GM19239 (cell line): Measurements from ENCODE around the gene GPR37.

Source experiments
- DNase-seq: peaks from one replicate; pipeline ENCODE4 v3.0.0; 2011; ENCODE audit warnings: low spot score; ENCODE audit not compliant: insufficient read length
- FAIRE-seq: peaks from 2 replicates; lab custom pipeline; 2011; peaks lifted over from hg19 to GRCh38; lab: Jason Lieb, UNC

Gene GPR37

GRCh38 chr7:124765401-124766352 is at the start of gene GPR37:
Gene GPR37, minus strand, starts transcription at chr7:124765792. Its CDS starts 816 bp downstream, at chr7:124764976.
- DNase-seq (peak; percentile 17), FAIRE-seq (no peak)

DNA sequence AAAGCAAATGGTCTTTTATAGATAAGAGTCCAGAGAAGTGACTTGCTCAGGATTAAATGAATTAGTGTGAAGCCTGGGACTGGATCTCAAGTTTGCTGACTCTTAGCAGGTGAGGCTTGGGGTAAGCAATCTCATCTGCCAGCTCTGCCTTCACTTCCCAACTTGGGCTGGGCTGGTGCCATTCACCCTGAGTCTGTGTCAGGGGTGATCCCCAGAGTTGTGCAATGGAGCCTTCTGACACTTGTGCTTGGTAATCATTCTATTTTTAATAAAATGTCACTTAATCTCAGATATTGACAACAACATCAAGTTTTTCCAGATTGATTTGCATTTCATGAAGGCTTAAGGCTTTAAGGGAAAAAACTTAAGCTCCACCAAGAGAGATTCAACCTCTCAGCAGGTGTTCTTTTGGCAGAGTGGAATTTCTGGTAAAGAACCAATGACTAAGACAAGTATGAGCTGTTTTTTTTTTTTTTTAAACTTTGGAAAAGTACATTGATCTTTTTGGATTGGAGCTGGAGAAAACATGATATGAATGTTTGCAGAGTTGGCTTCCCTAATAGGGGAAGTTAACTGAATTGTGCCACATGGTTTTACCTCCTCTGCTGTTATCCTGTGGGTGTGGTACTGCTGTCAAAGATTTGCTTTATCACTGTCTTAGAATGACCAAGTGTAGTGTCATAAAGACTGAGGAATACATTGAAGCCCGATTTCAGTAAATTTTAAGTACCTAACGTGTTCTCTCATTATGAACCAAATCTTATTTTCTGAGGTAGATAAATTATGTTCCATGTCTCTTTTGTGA is 48.6 kb upstream of the GPR37 start:
- no peak for FAIRE-seq
- no peak for DNase-seq

DNA sequence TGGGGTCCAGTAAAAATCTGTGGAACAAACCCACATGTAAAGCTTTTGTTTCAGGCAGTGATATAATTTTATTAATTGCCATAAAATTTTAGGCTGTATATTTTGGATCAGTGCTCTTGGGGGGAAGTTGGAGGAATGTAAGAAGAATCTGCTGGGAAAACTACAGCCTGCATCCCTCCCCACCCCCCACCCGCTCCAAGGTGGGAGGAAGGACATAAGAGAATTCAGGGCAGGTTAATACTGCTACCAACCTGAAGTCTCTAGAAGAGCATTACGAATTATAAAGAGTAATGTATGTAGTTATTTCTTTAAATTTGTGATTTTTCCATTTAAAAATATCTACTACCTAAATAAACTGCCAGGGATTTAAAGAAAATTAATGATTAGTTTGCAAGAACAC is 47.2 kb upstream of the GPR37 start:
- no peak for DNase-seq
- no peak for FAIRE-seq

- FAIRE-seq, result no peak
- no peak for DNase-seq
Measured at GRCh38 chr7:124811341-124811740, 45.7 kb upstream of the GPR37 start.

DNA sequence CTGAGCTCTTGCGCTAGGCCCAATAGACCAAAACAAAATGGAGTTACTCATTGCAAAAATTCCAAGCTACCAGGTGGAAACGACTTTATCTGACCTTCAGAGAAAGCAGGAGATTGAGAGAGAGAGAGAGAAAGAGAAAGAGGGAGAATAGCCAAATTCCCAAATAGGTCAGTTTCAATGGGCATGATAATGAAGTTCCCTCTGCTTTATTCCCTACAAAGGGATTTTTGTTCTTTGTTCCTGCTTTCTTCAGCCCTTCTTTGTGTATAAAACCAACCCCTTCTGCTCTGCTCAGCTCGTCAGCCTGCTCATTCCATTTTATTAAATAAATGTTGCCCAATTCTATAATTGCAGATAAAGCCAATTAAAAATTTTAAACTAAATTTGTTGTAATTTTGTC is 45.0 kb upstream of the GPR37 start:
- FAIRE-seq (no peak), DNase-seq (no peak)

DNA sequence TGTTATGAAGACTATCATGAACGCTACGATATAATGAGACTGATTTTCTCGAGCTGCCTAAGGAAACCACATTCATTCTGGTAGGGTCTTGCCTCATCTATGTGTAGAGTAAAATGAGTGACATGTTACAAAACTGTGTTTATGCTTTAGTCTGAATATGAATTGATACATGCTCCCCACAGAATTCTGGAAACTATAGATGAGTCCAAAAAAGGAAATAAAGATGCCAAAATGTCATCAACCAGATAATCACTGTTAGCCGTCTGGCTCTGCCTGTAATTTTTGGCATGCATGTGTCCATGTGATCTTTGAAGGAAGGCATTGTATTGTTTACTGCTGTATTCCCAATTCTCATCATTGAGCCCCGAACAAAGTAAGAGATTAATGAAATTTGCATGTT is 42.6 kb upstream of the GPR37 start:
- FAIRE-seq, result no peak
- DNase-seq, result no peak

DNA sequence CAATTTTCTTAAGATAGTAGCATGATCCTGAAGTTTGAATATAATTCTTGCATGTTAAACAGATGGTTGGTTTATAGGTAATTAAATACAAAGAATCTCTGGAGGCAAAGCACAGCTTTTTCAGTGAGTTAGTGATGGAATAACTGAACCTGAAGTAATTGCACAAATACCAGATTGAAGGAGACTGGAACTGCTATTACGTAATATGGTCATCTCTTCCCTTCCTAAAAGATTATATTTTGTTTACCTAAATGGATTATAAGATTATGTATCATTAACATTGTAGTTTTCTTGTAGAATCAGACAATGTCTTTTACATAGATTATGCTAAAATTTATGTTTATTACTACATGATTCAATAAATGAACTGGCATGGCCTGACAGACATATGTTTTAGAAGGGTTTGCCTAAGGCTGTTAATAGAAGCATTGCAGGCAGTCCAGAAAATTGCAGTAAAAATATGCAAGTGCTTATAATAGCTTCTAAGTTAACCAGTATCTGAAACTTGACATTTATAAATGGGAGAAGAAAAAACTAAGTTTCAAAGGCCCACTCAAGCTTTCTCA is 35.8 kb upstream of the GPR37 start:
- DNase-seq (no peak), FAIRE-seq (no peak)

- DNase-seq (no peak), FAIRE-seq (no peak)
Measured at GRCh38 chr7:124800386-124800785, 34.8 kb upstream of the GPR37 start.

DNA sequence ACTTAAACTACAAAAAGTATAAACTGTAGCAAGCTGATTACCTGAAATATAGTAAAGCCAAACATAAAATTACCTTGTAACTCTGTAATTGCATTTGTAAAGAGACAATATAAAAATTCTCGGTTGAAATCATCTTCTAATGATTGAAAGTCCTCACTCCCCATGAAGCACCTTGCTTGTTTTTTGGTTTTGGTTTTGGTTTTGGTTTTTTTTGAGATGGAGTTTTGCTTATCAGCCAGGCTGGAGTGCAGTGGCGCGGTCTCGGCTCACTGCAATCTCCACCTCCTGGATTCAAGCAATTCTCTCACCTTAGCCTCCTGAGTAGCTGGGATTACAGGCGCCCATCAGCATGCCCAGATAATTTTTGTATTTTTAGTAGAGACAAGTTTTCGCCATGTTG is 33.9 kb upstream of the GPR37 start:
- FAIRE-seq (no peak), DNase-seq (no peak)

DNA sequence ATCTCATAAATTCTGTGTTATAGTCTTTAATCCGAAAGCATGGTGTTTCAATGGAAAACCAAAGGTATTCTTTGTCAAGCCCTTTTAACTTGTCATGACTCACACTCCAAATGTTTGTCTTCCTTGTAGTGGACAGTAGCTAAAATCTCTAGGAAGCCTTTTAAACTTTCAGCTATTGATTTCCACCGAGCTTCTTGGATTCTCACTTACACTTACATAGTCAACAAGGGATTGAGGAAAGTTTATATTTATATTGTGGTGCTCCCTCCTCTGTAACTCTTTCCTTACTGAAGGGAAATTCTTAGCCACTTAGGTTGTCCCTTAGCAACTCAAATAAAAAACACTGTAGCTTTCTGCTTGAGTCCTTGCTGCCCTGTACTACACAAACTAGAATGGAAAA is 31.2 kb upstream of the GPR37 start:
- DNase-seq (no peak), FAIRE-seq (no peak)

DNA sequence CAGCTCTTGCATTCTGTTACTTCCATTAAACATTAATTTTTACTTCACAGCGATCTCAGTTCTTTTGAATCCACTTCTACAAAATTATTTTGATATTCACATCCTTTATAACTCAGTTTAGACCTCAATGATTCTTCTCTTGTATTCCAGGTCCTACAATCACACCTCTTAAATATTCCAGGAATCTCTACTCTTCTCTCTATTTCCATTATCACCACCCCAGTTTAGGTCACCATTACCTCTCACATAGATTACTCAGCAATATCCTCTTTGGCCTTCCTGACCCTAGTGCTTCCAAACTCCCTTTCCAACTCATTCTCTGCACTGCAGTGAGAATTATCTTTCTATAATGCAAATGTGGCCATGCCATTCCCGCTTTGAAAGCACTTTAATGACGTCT is 27.1 kb upstream of the GPR37 start:
- no peak for DNase-seq
- no peak for FAIRE-seq

GRCh38 chr7:124792002-124792401 is 26.4 kb upstream of the GPR37 start:
- FAIRE-seq (no peak), DNase-seq (no peak)

- DNase-seq (no peak), FAIRE-seq (no peak)
Measured at GRCh38 chr7:124791426-124791825, 25.8 kb upstream of the GPR37 start.

DNA sequence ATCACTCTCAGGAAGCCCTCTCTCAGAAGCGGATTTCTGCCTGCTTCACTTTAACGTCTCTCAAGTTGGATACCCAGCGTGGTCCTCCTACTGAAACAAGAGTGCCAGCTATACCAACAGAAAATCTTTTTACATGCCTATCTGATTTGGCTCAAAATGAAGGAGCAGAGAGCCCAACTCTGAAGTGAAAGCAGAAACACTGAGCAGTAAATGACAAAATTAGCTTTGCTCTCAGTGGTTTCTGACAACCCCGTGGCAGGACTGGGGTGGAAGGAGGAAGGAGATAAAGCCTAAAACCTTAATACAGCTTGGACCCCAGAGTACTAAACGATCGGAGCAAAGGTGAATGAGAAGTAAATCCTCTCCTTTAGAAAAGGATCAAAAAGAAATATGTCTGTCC is 25.1 kb upstream of the GPR37 start:
- DNase-seq (no peak), FAIRE-seq (no peak)

GRCh38 chr7:124785994-124786393 is 20.4 kb upstream of the GPR37 start:
- no peak for FAIRE-seq

DNA sequence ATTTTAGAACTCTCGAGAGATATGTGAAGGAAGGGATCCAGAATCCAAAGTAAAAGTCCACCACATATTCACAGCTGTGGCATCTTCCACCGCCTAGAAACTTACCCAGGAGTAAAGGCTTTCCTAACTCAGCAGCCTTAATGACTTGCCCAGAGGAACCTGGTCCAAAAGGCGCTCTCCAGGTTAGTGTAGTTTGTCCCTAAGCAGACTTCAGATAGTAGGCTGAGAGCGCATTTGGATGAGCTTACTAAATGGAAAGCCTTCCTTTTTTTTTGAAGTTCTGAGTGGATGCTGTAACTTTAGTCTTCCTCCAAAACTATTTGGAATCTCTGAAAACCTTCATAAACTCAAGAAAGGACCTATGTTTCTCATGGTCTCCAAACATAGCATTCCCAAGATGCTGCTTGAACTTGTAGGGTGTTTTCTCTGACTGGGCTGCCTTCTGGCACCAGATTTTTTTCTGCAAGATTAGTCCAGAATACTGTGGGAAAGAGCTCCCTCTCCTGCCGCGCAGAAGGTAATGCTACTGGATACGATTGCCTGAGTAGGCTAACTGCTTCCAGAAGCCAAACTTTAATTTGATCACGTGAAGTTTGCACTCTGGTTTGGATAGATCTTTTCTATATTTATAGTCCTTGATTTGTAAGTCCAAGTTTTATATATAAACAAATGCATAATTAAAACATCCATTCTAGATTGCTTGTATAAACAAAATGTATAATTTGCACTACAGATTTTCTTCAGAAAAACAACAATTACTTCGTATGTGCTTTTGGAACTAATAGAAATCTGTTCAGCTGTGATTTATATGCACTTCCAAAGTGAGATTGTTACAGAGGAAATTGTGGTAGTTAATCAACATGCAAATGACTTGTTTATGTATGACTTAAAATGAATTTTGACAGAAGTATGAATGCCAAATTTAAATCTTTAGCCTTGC is 19.6 kb upstream of the GPR37 start:
- FAIRE-seq (peak; percentile 75), DNase-seq (no peak)

More at GRCh38 chr7:124785994-124786393, 20.4 kb upstream of the GPR37 start:
- DNase-seq, result no peak

GRCh38 chr7:124783271-124783670 is 17.7 kb upstream of the GPR37 start:
- DNase-seq, result no peak
- no peak for FAIRE-seq

- DNase-seq (no peak), FAIRE-seq (no peak)
Measured at GRCh38 chr7:124781907-124782734, 16.5 kb upstream of the GPR37 start.

- DNase-seq (no peak), FAIRE-seq (no peak)
Measured at GRCh38 chr7:124781418-124781817, 15.8 kb upstream of the GPR37 start.
